Measurements from ENCODE around the gene TFEC.

DNA sequence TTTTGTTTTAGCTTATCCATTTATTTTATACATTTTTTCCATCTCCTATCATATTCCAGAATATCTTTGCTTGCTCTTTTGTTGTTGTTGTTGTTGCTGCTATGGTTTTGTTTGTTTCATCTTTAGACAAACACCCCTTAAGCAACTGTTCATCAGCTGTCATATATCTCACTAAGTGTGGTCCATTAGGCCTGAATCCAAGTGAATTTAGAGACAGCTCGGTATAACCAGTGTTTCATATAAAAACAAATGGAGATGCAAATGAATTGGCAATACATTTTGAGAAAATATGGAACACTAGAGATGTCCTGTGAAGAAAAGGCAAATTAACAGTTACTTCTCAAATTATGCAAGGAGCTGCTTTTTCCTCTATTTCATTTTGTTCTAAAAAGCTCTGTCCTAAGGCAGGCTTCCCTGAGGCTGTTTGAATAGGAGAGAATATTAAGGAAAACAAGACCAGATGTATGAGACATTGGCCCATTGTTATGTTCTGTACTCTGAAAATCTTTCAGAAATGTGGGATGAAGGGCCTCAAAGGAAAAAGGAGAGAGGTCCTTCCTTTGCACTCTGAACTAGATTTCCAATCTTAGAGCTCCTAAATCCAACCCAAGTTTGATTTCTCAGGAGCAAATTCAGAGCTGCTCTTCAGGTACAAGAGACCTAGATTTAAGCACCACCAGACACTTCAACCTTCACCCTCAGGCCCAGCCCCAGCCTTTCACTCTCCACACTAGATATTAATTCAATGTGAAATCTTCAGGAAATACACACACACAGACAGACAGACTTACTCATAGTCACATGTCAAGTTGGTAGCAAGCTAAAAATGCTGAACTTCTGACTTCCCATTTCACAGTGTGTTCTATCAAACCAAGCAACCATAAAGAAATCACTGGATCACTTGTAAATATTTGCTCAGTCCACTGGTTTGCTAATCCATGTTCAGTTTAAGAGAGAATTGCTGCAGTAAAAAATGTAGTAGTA lies 5.4 kb downstream of the TFEC start:
- TF ChIP-seq POLR2AphosphoS5 (IDR thresholded peaks at IDR 0.05; ENCODE audit: insufficient read depth in 1 of 2, low read depth in 1 of 2), result no peak
- TF ChIP-seq CTCF (IDR thresholded peaks at IDR 0.05), result no peak
- no peak for TF ChIP-seq POLR2A (IDR thresholded peaks at IDR 0.05)

Data from vagina (tissue), 2 donors.